HK-2 (cell line): Measurements from ENCODE around the gene ENDOD1.
A peak's percentile ranks its signal among the peaks of the same experiment; 100 is the strongest.

Source experiments
- DNase-seq: peaks from one replicate; pipeline ENCODE4 v3.0.0-alpha.2; 2018; ENCODE audit not compliant: unreplicated experiment

ENDOD1 gene

DNA sequence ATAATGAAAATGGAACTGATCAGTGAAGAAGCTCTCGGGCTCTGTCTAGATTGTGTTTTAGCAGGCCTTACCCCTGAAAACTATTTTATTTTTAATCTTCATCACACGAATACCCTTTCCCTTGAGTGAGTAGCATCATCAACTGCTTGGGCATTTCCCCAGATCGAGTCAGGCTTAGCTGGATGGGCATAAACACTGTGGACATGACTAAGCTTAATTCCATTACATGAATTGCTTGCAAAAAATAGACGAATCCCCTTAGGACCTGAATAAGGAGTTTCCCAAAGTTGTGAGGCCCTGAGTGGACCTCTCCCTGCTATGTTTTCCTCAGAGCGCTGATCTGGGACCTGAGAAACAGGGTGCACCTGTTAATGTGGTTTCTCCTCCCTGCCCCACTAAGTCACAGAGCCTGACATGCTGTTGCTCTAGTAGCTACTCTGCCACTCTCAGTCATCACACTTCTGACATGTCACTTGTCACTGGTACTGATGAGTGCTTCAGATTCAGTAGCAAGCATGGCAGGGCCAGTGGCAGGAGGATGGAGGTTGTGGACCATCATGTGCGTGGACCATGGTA is 53.5 kb downstream of the ENDOD1 start:
- DNase-seq: no peak

DNA sequence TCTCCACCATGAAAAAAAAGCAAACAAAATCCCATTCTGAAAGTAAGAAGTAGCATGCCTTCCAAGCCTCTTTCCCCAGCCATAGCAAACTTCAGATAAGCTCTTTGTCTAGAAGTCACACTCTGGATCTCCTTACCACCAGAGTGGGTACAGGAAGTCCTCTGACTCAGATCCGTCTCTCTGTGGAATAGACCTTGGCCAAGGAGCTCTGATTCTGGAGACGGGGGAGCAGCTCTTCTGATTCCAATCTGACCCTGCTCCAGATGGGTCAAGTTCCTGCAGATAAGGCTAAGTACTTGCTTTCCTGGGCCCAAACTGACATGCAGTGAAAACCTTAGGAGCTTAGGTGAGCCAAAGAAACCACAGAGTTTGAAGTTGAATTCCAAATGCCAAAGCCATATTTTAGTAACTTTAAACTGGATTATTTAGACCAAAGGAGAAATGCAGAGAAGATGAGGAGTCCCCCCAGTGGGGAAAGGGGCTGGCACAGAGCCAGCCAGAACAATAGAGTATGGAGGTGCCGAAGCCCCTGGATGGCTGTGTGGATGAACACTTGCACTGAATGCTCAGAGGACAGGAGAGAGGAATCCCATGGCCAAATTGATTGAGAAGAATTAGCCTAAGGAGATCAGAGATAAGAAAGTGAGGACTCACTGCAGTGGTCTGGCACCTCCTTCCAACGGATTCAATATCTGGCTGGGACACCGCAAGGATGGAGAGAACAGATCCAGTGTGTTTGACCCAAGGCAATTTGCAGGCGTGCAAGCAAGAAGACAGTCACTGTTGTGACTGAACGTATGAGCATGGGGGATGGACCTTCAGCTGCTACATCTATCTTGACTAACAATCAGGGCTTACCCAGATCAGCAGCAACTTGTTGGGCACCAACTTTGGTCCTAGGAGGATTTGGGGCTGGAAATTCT is 54.9 kb downstream of the ENDOD1 start:
- DNase-seq: no peak

GRCh38 chr11:95145430-95146060 is 55.9 kb downstream of the ENDOD1 start:
- no peak for DNase-seq

DNA sequence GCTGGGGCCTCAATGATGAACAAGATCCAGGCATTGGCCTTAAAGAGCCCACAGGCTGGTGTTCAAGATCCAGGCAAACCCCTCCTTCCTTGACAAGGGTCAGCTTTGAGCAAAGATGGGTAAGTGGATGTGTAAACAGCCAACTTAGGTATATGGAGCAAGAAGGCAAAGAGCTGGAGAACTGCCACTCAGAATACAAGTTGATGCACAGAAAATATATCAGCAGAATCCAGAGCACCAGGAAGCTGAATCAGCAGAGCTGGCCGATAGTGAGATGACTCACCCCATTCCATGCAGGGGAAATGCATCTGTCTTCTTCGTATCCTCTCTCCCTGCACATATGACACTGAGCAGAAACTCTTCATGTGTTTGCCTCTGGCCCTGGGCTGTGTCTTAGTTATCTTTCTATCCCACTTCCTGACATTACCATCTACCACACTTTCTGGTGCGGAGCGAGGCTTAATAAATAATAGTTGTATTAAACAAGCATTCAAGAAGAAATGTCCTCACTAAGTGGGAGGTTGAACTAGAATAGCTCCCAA is 57.8 kb downstream of the ENDOD1 start:
- peak; percentile 32 for DNase-seq

DNA sequence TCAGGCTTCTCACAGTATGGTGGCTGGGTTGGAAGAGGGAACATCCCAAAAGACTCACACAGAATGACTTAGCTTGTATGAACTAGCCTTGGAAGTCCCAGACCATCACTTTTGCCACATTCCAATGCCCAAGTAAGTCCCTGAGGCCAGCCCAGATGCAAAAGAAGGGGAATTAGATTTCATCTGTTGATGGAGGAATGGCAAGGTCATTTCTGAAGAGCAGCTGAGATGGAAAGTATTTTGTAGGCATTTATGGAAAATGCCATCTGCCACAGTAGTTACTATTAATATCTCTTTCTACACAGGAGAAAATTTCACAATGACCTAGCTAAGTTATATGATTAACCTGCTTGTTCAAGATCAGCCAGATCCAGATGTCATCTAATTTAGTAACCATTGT is 58.8 kb downstream of the ENDOD1 start:
- DNase-seq: no peak

DNA sequence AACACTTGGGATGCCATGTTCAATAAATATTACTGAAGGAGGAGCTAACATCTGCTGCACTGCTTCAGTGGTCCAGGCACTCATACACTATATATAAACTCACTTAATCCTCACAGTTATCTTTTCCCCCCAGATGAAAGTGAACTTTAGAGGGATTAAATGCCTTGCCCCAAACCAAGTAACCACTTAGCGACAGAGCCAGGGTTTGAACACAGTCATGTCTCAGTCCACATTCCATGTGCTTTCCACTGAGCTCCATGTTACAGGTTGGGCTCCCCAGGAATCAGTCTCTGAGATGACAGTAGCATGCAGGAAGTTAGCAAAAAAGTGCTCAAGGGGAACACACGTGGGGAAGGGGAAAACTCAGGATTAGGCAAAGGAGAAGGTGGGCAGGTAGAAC is 59.3 kb downstream of the ENDOD1 start:
- no peak for DNase-seq

GRCh38 chr11:95149651-95150364 is 60.2 kb downstream of the ENDOD1 start:
- no peak for DNase-seq

DNA sequence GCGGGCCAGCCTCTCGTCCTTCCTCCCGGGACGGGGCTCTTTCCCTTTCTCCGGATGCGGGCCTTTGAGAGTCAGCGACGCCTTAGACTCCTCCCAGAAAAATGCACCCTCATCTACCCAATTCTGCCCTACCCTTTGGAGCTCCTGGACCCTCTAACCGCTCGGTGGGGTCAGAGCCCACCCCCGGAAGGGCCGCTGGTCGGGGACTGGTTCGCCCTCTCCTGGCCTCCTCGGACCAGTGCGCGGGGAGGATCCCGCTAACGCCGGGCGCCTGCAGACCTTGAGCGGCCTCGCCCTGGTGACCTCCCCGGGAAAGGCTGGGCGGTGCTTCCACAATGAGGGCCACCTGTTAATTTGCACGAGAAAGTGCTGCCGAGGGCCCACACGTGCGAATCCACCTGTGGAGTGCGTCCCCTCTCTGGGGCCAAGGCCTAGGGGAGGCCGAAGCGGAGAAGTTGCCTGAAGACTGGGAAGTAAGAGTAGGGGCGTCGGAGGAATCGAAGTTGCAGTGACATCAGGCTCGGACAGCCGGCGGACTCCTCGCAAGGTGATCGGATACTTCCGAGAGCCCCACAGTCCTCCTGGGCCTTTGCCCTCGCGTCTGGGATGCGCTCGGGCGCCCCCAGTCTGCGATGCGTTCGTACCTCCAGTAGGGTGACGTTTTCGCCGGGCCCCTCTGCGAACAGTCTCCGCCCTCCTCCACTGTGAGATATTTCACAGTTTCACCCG is 61.5 kb downstream of the ENDOD1 start:
- DNase-seq: peak; percentile 72

GRCh38 chr11:95152876-95153856 is 63.5 kb downstream of the ENDOD1 start:
- DNase-seq: no peak

- DNase-seq: no peak
Observed at GRCh38 chr11:95153857-95154246, 64.2 kb downstream of the ENDOD1 start.

DNA sequence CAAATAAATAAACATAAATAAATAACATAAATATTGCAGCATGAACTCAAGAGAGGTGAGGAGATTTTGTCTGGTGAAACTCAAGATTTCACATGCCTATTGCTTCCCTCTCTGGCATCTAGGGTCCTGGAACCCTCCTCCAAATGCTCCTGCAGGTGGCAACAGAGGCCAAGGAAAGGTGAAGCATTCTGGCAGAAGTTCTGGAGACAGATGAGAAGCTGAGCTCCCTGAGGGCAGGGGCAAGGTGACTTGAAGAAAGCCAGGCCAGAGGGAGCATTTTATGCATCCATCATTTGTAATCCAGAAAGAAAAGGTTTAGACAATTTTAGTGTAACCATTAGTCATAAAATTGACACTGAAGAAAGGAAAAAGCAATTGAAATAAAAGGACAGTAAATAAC is 64.9 kb downstream of the ENDOD1 start:
- DNase-seq: no peak

GRCh38 chr11:95155385-95155784 is 65.7 kb downstream of the ENDOD1 start:
- DNase-seq: no peak

DNA sequence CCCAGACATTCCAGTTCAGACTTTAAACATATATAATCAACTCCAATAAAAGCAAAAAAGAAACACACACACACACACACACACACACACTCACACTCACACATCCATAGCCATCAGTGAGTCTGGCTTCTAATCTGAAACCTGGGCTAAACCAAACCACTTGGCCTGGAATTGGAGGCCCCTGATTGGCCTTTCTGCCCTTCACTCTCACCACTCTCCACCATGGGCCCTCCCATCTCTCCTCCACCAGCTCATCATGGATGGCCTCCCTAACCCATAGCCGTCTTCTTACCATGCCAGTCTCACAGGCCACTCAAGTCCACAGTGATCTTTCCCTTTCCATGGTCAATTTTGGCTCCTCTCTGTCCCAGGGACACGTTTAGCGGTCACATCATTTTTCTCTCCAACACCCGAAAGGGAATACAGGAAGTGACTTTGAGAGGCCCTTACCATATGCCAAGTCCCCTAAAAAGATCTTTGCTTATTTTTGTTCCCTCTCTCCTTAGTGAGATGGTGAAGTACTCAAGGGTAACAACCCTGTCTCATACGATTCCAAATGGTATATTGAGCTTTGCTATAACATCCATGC is 66.6 kb downstream of the ENDOD1 start:
- no peak for DNase-seq

- DNase-seq: no peak
Observed at GRCh38 chr11:95156916-95157541, 67.4 kb downstream of the ENDOD1 start.

DNA sequence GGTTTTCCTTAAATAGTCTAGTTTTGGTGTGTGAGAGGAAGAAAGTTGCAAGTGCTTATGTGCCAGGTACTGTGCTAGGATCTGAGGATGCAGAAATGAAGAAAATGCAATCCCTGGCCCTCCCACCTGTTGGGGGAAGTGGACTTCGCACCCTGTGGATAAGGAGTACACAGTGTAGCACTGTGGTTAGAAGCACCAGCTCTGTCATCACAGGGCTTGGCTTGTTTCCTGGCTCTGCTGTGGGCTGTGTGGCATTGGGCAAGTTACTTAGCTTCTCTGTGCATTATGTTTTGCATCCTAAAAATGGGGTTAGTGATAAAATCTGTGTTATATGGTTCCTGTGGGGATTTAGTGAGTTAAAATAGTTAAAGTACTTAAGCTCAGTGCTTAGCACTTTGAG is 68.2 kb downstream of the ENDOD1 start:
- DNase-seq: no peak

DNA sequence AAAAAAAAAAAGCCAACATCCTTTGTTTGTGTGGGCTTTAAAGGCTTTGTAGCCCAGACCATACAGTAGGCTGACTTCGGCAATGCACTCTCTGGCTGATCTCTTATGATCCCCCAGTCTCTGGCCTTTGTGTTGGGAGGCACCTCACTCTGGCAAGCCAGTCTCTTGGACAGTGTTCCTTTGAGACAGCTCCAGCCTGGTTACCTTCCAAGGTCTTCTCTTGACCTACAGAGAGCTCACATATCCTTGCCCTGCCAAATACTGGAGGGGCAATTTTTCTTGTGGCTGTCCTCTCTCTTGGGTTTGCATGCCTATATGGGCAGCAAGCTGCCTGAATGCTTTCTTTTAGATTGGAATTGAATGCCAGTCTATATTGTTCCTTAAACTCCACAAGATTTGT is 71.6 kb downstream of the ENDOD1 start:
- DNase-seq: no peak

GRCh38 chr11:95163106-95163505 is 73.5 kb downstream of the ENDOD1 start:
- DNase-seq: no peak

DNA sequence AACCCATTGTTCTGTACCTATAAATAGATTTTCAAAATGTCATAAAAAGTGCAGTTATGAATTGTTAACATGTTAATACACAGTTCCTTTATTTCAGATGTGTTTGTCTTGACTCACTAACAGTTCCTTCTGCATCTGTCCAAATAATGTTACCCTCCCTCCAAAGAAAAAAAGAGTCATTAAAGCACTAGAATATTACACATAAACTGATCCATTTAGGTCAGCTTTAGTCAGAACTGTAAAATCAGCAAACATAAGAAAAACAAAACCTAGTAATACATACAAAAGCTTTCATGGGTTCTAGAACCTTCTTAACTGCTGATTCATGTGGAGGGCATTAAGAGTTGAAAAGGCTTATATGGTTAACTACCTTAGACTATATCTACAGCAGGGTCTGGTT is 76.0 kb downstream of the ENDOD1 start:
- no peak for DNase-seq

DNA sequence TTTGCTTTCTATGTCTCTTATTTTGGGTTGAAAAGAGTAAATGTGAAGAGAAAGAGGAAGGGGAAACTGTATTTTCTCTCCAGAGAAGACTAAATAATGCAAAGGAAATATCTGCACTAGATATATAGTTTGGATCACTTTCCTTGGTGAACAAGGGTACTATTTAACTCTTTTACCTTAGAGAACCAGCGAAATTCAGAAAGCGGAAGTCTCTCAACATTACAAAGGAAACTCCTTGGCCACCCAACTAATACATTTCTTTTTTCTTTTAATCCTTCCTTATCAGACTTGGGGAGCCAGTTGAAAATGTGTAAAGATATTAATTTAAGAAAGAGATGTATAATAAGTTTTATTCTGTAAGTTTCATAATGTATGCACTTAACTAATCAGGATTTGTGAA is 77.1 kb downstream of the ENDOD1 start:
- no peak for DNase-seq
